ENCODE data around the gene ARAP2.

ARAP2 gene

DNA sequence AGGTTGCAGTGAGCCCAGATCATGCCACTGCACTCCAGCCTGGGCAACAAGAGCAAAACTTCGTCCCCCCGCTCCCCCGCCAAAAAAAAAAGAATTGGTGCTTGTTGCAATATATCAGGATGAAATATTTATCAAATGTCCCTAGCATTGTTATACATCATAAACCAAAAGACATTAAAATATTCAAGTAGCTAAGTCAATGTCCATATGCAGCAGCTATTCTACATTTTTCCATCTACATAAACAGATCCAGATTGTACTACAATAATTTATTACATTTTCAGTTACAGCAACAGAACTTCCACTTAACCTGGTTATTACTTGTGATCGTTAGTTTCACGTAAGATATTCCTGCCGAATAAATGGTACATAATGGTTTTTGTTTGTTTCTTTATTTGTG lies 64.1 kb downstream of the ARAP2 start:
- Histone ChIP-seq H3K4me3 (ENCODE audit: insufficient read depth, low read length, poor library complexity, severe bottlenecking) (no peak overlapping the region), H3K79me2 (ENCODE audit: insufficient read depth, low read length) (no peaks in the 10 kb centered on the region), H3K9me2 (replicated peaks; ENCODE audit: insufficient read depth, low read length) (no peaks in the 10 kb centered on the region), H3K27ac (ENCODE audit: low read depth, low read length) (no peak overlapping the region), H3K9ac (ENCODE audit: low read length) (no peak overlapping the region), H4K20me1 (ENCODE audit: low read depth, low read length) (no peaks in the 10 kb centered on the region), H3K9me3 (ENCODE audit: insufficient read depth, low read length) (no peaks in the 10 kb centered on the region), H3F3A (ENCODE audit: insufficient read depth) (no peaks in the 10 kb centered on the region), H3K4me2 (ENCODE audit: low read depth, low read length, poor library complexity, severe bottlenecking) (no peak overlapping the region), H3K36me3 (ENCODE audit: low read length) (no peaks in the 10 kb centered on the region), H3K27me3 (ENCODE audit: low read length) (no peaks in the 10 kb centered on the region), H2AFZ (ENCODE audit: low read depth, low read length, severe bottlenecking) (no peak overlapping the region)
- TF ChIP-seq, protein P1, sequence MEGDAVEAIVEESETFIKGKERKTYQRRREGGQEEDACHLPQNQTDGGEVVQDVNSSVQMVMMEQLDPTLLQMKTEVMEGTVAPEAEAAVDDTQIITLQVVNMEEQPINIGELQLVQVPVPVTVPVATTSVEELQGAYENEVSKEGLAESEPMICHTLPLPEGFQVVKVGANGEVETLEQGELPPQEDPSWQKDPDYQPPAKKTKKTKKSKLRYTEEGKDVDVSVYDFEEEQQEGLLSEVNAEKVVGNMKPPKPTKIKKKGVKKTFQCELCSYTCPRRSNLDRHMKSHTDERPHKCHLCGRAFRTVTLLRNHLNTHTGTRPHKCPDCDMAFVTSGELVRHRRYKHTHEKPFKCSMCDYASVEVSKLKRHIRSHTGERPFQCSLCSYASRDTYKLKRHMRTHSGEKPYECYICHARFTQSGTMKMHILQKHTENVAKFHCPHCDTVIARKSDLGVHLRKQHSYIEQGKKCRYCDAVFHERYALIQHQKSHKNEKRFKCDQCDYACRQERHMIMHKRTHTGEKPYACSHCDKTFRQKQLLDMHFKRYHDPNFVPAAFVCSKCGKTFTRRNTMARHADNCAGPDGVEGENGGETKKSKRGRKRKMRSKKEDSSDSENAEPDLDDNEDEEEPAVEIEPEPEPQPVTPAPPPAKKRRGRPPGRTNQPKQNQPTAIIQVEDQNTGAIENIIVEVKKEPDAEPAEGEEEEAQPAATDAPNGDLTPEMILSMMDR (IDR thresholded peaks at IDR 0.05; ENCODE audit: insufficient read depth, low read length, poor library complexity, severe bottlenecking), result no peak
- TF ChIP-seq EZH2phosphoT487 (conservative IDR thresholded peaks at IDR 0.05; ENCODE audit: low read length), result no peak

DNA sequence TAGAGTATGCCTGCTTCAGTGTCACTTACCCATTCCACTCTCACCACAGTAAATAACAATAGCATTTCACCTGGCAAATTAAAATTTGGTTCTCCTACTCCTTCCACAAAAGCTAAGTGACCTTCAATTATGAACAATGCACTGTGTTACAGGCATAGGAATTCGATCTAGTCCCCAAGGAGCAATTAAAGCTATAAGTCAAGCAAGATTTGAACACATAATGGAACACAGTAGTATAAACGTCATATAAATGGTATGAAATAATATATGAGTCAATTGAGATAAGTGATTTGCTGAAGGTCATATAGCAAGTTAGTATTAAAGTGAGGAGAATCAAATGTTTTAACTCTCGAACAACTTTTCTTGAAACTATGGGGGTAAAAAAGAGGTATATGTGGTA lies 65.8 kb downstream of the ARAP2 start:
- Histone ChIP-seq H2AFZ (ENCODE audit: low read depth, low read length, severe bottlenecking) (no peak overlapping the region), H3K27me3 (ENCODE audit: low read length) (no peaks in the 10 kb centered on the region), H3K4me3 (ENCODE audit: insufficient read depth, low read length, poor library complexity, severe bottlenecking) (no peak overlapping the region), H3K9me3 (ENCODE audit: insufficient read depth, low read length) (no peaks in the 10 kb centered on the region), H3K4me2 (ENCODE audit: low read depth, low read length, poor library complexity, severe bottlenecking) (no peak overlapping the region), H3K79me2 (ENCODE audit: insufficient read depth, low read length) (no peaks in the 10 kb centered on the region), H3K9me2 (replicated peaks; ENCODE audit: insufficient read depth, low read length) (no peaks in the 10 kb centered on the region), H3K27ac (ENCODE audit: low read depth, low read length) (no peak overlapping the region), H3K36me3 (ENCODE audit: low read length) (no peaks in the 10 kb centered on the region), H3K9ac (ENCODE audit: low read length) (no peak overlapping the region), H3F3A (ENCODE audit: insufficient read depth) (no peaks in the 10 kb centered on the region), H4K20me1 (ENCODE audit: low read depth, low read length) (no peaks in the 10 kb centered on the region)
- TF ChIP-seq, protein P1 (IDR thresholded peaks at IDR 0.05; ENCODE audit: insufficient read depth, low read length, poor library complexity, severe bottlenecking), result no peak
- no peak for TF ChIP-seq EZH2phosphoT487 (conservative IDR thresholded peaks at IDR 0.05; ENCODE audit: low read length)

DNA sequence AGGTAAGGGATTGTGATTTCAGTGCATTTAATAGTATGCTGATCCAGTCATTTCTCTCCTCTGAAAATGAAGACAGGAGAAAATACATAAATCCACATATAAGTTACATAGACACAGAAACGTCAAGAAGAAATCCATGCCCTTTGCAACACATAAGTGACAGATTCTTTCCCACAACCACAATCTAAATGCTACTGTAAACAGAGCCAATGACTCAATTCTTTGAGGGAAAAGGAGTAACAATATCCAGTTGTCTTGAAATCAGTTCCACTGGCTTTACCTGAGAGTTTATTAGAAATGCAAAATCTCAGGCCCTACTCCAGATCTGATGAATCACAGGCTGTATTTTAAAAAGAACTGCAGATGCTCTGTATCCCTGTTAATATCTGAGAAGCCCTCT lies 66.4 kb downstream of the ARAP2 start:
- TF ChIP-seq, protein P1 (IDR thresholded peaks at IDR 0.05; ENCODE audit: insufficient read depth, low read length, poor library complexity, severe bottlenecking), result no peak
- no peak for TF ChIP-seq EZH2phosphoT487 (conservative IDR thresholded peaks at IDR 0.05; ENCODE audit: low read length)
- Histone ChIP-seq H3K27ac (ENCODE audit: low read depth, low read length) (no peak overlapping the region), H3F3A (ENCODE audit: insufficient read depth) (no peaks in the 10 kb centered on the region), H4K20me1 (ENCODE audit: low read depth, low read length) (no peaks in the 10 kb centered on the region), H3K4me2 (ENCODE audit: low read depth, low read length, poor library complexity, severe bottlenecking) (no peak overlapping the region), H3K9me3 (ENCODE audit: insufficient read depth, low read length) (no peaks in the 10 kb centered on the region), H3K9me2 (replicated peaks; ENCODE audit: insufficient read depth, low read length) (no peaks in the 10 kb centered on the region), H2AFZ (ENCODE audit: low read depth, low read length, severe bottlenecking) (no peak overlapping the region), H3K9ac (ENCODE audit: low read length) (no peak overlapping the region), H3K79me2 (ENCODE audit: insufficient read depth, low read length) (no peaks in the 10 kb centered on the region), H3K4me3 (ENCODE audit: insufficient read depth, low read length, poor library complexity, severe bottlenecking) (no peak overlapping the region), H3K36me3 (ENCODE audit: low read length) (no peaks in the 10 kb centered on the region), H3K27me3 (ENCODE audit: low read length) (no peaks in the 10 kb centered on the region)

Measured in SU-DHL-6 (cell line).